Chondrocyte (in vitro differentiated cells): ENCODE measurements around the gene PKD1L1. TPM values are rescaled to one million over a fixed set of nuclear protein-coding genes. Genes with fewer than 3 reads are reported as not detected.
A peak's percentile ranks its signal among the peaks of the same experiment; 100 is the strongest.

ENCODE experiments used
- DNase-seq: peaks from one replicate; pipeline ENCODE4 v3.0.0; 2021; ENCODE audit warnings: mixed read lengths, low spot score
- H3K27ac Mint-ChIP-seq: one replicate; pipeline ENCODE4 v1.8.0; 2021; ENCODE audit warnings: mild to moderate bottlenecking, moderate library complexity, mixed read lengths; ENCODE audit not compliant: unreplicated experiment
- H3K27me3 Mint-ChIP-seq: 2 replicates; pipeline ENCODE4 v1.8.0; 2021; ENCODE audit warnings: low read depth, mixed read lengths
- H3K36me3 Mint-ChIP-seq: 2 replicates; pipeline ENCODE4 v1.8.0; 2021; ENCODE audit warnings: low read depth, mixed read lengths
- H3K4me1 Mint-ChIP-seq: 2 replicates; pipeline ENCODE4 v1.8.0; 2021; ENCODE audit warnings: low read depth, mild to moderate bottlenecking, mixed read lengths
- H3K4me3 Mint-ChIP-seq: one replicate; pipeline ENCODE4 v1.8.0; 2021; ENCODE audit warnings: mild to moderate bottlenecking, moderate library complexity, mixed read lengths; ENCODE audit not compliant: unreplicated experiment
- H3K9me3 Mint-ChIP-seq: 2 replicates; pipeline ENCODE4 v1.8.0; 2021; ENCODE audit warnings: low read depth, mixed read lengths
- total RNA-seq: library from RNA; stranded (reverse); gene quantifications from 3 replicates; pipeline ENCODE4 v1.2.1, GENCODE V29; 2021
- TF ChIP-seq, protein P1 (sequence below): fragments of 200-600 bp; sonication (generic); IDR thresholded peaks from 2 replicates; pipeline ENCODE4 v1.5.0; 2021; ENCODE audit warnings: antibody characterized with exemption, mild to moderate bottlenecking, moderate library complexity

Gene PKD1L1
- total RNA-seq, 1 donor from 2014 or later = 0.25 TPM

DNA sequence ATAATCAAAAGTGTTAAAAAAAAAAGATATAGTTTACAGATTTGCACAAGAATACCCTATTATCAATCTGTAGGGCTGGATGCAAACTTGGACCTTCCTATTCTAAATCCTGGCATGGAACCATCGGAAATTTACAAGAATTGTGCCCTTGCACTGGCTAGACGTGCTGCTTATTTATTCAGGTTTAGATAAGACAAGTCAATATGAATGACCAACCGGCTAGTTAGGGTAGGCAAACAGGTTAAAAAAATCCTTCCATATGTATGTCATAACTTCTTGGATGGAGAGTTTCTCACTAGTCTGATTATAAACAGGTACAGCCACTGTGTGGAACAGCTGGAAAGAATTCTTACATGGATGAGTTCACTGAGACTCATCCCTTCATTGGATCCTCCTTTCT lies 41.4 kb downstream of the PKD1L1 start:
- no peak overlapping the region for H3K4me3 Mint-ChIP-seq

DNA sequence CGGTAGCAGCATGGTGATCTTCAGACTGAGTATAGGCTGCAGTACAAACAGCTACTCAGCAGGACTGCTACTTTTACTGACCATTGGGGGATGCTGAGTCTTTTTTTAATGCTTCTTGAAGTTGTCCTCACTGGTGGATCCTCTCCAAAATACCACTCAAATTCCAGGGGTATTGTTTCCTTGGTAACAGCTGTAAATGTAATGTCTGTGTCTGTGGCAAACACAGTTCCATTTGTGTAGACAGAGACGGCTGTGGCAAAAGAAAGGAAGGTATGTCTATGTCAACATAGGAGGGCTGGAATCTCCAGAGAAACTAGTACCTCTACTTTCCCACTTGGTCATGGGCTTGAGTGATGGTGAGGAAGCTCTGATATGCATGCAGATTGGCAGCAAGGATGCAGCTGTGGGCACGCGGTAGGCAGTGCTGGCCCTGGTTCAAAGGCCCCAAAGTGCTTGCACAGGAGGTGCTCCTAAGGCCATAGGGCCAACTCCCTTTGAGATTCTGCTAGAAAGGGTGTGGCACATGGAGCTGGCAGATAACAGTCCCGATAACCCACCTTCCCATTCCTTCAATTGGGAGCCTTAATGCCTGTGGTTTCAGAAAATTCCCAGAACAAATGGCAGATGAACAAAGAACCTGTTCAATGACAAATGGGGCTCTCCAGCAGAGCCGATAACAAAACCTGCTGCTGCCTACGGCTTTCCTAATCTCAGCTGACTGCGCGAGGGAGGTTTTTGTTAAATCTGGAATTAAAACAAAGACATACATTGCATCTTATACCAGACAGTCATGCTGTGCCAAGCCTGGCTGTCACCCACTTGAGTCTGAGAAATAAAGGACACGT lies 43.0 kb downstream of the PKD1L1 start:
- peak overlapping the region; percentile 43 for H3K27ac Mint-ChIP-seq
- DNase-seq = no peak
- H3K4me3 Mint-ChIP-seq = no peak overlapping the region

More for the DNA sequence above, 41.4 kb downstream of the PKD1L1 start:
- TF ChIP-seq, protein P1, sequence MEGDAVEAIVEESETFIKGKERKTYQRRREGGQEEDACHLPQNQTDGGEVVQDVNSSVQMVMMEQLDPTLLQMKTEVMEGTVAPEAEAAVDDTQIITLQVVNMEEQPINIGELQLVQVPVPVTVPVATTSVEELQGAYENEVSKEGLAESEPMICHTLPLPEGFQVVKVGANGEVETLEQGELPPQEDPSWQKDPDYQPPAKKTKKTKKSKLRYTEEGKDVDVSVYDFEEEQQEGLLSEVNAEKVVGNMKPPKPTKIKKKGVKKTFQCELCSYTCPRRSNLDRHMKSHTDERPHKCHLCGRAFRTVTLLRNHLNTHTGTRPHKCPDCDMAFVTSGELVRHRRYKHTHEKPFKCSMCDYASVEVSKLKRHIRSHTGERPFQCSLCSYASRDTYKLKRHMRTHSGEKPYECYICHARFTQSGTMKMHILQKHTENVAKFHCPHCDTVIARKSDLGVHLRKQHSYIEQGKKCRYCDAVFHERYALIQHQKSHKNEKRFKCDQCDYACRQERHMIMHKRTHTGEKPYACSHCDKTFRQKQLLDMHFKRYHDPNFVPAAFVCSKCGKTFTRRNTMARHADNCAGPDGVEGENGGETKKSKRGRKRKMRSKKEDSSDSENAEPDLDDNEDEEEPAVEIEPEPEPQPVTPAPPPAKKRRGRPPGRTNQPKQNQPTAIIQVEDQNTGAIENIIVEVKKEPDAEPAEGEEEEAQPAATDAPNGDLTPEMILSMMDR = no peak
- H3K27me3 Mint-ChIP-seq = no peaks in the 10 kb centered on the region
- no peak for DNase-seq
- H3K4me1 Mint-ChIP-seq = peaks cover 28% of the 10 kb centered on the region
- H3K27ac Mint-ChIP-seq = no peak overlapping the region
- H3K36me3 Mint-ChIP-seq = peaks cover 2% of the 10 kb centered on the region
- no peaks in the 10 kb centered on the region for H3K9me3 Mint-ChIP-seq

DNA sequence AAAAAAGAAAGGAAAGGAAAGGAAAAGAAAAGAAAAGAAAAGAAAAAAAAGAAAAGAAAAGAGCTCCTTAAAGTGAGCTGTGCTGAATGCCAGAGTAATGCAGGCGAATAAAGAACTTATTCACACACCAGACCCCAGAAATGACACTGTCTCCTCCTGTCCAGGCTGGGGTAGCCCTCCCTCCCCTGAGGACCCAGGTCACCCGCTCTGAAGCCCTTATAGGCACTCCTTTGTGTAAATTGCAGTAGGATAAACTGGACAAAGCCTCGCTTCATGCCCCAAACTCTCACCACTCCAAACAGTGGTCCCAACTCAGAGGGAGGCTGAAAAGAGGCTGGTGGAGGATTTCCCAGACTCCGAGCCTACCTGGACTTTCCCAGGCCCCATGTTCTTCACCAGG lies 46.3 kb downstream of the PKD1L1 start:
- DNase-seq = no peak
- peaks cover 3% of the 10 kb centered on the region for H3K27me3 Mint-ChIP-seq
- H3K4me1 Mint-ChIP-seq = peaks cover 20% of the 10 kb centered on the region
- H3K27ac Mint-ChIP-seq = peak overlapping the region; percentile 89
- H3K9me3 Mint-ChIP-seq = no peaks in the 10 kb centered on the region
- H3K4me3 Mint-ChIP-seq = peak overlapping the region; percentile 24
- peaks cover 3% of the 10 kb centered on the region for H3K36me3 Mint-ChIP-seq
- TF ChIP-seq, protein P1 = no peak

More for the DNA sequence above, 43.0 kb downstream of the PKD1L1 start:
- no peaks in the 10 kb centered on the region for H3K9me3 Mint-ChIP-seq
- H3K27me3 Mint-ChIP-seq = no peaks in the 10 kb centered on the region
- peaks cover 35% of the 10 kb centered on the region for H3K4me1 Mint-ChIP-seq
- TF ChIP-seq, protein P1 = no peak
- no peaks in the 10 kb centered on the region for H3K36me3 Mint-ChIP-seq

DNA sequence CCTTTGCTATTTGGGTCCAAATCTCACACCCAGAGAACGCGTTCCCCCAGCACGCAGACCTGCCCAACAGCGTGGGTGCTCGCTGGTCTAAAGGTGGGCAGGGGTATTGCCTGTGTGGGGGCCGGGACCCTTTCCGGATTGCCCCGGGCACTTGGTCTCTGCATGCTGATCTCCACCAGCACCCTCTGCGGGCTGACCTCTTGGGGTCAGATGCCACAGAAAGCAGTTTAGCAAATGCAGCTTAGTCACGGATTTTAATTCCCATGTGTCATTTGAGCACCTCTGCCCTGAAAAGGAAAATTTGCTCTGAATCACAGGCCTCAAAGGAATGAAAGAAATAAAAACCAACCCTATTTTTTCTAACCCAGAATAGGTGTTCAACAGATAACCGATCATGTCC lies 46.7 kb downstream of the PKD1L1 start:
- Mint-ChIP-seq H3K9me3 (no peaks in the 10 kb centered on the region), H3K4me1 (peaks cover 20% of the 10 kb centered on the region), H3K36me3 (peaks cover 3% of the 10 kb centered on the region), H3K27ac (peak overlapping the region; percentile 89), H3K27me3 (peaks cover 3% of the 10 kb centered on the region), H3K4me3 (peak overlapping the region; percentile 24)
- TF ChIP-seq, protein P1 = peak; percentile 6
- no peak for DNase-seq

DNA sequence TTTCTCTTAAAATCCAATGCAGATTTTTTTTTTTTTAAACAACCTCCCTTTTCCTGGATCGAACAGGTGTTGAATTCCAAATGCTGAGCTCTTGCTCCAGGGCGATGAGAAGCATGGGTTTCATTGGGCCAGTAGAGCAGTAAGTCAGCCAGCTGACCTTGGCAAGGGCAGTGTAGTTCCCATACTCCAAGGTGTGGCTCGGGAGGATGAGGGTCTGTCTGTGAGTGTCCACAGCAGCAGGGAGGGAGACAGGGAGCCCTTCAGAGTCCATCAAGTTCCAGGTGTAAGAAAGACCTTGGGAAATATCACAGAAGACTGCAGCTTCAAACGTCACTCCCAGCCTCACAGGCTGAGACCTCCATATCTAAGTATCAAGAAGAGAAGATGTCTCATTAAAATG lies 50.4 kb downstream of the PKD1L1 start:
- Mint-ChIP-seq H3K9me3 (no peaks in the 10 kb centered on the region), H3K4me1 (peaks cover 13% of the 10 kb centered on the region), H3K36me3 (peaks cover 3% of the 10 kb centered on the region), H3K4me3 (no peak overlapping the region), H3K27ac (no peak overlapping the region), H3K27me3 (peaks cover 3% of the 10 kb centered on the region)
- DNase-seq = no peak
- TF ChIP-seq, protein P1 = no peak
